Endothelial cell of umbilical vein (primary cell): ENCODE measurements around the gene PHKA2. TPM values are rescaled to one million over a fixed set of nuclear protein-coding genes. Genes with fewer than 3 reads are reported as not detected.

Experiments
- BruUV-seq: library from RNA; stranded (reverse); fragments of 400-500 nt; replicated peaks from 2 replicates; lab custom pipeline; 2021; lab: Mats Ljungman, UMichigan
- CTCF ChIA-PET: fragments of 300-600, 350-600 bp; sonication (Branson Sonifier 250); formaldehyde crosslinking; loops from one replicate; lab custom pipeline; 2021; ENCODE audit warnings: antibody characterized with exemption, inconsistent platforms; lab: Charles Lee
- POLR2A ChIA-PET: fragments of 300-600, 350-600 bp; sonication (Branson Sonifier 250); formaldehyde crosslinking; loops from one replicate; lab custom pipeline; 2021; ENCODE audit warnings: antibody characterized with exemption, inconsistent platforms; lab: Charles Lee
- DNase-seq: peaks from one replicate; pipeline ENCODE4 v3.0.0-alpha.2; 2011; ENCODE audit warnings: low read depth, low spot score
- FAIRE-seq: peaks from 2 replicates; lab custom pipeline; 2011; peaks lifted over from hg19 to GRCh38; lab: Jason Lieb, UNC
- H2AFZ ChIP-seq: 2 replicates; pipeline ENCODE4 v1.6.0; 2012; ENCODE audit warnings: low read depth, low read length, control low read depth, inconsistent platforms
- H3K27ac ChIP-seq: 2 replicates; pipeline ENCODE4 v1.5.1; 2011; ENCODE audit warnings: low read depth, mild to moderate bottlenecking, control low read depth, low read length, moderate library complexity; ENCODE audit not compliant: insufficient read depth
- H3K27me3 ChIP-seq, 2 experiments: 2 replicates each; pipeline versions ENCODE4 v1.6.0 to v1.6.1; 2011; ENCODE audit warnings: low read length in 2 of 2, mixed read lengths in 1 of 2; ENCODE audit not compliant: control insufficient read depth in 2 of 2, insufficient read depth in 2 of 2
- H3K36me3 ChIP-seq, 2 experiments: 2 replicates in 1 of 2; 3 replicates in 1 of 2; pipeline ENCODE4 v1.5.1; 2011; ENCODE audit warnings: low read length in 2 of 2, mild to moderate bottlenecking in 1 of 2, moderate library complexity in 1 of 2; ENCODE audit not compliant: control insufficient read depth in 2 of 2, insufficient read depth in 2 of 2; ENCODE audit errors: extremely low read depth in 1 of 2
- H3K4me1 ChIP-seq: 3 replicates; pipeline ENCODE4 v1.5.1; 2011; ENCODE audit warnings: mild to moderate bottlenecking, low read length; ENCODE audit not compliant: control insufficient read depth, insufficient read depth; ENCODE audit errors: extremely low read depth
- H3K4me2 ChIP-seq: 2 replicates; pipeline ENCODE4 v1.6.1; 2011; ENCODE audit warnings: low read length, control low read depth, mixed read lengths; ENCODE audit not compliant: insufficient read depth
- H3K4me3 ChIP-seq, 3 experiments: fragments of 200-600 bp in 1 of 3; sonication (generic), shearing (Covaris generic) in 1 of 3; replicated peaks in 1 of 3; 2 replicates each; pipeline ENCODE4 v1.5.1; 2011 to 2016; ENCODE audit warnings: control low read depth in 3 of 3, low read length in 3 of 3, mild to moderate bottlenecking in 2 of 3, inconsistent platforms in 1 of 3, low read depth in 1 of 3, moderate library complexity in 1 of 3; ENCODE audit not compliant: insufficient read depth in 1 of 3
- H3K79me2 ChIP-seq: 2 replicates; pipeline ENCODE4 v1.6.0; 2012; ENCODE audit warnings: low read length, inconsistent platforms; ENCODE audit not compliant: control insufficient read depth, insufficient read depth
- H3K9ac ChIP-seq: replicated peaks from 2 replicates; pipeline ENCODE3; 2011; ENCODE audit warnings: low read length, control low read depth; ENCODE audit not compliant: insufficient read depth; ENCODE audit errors: extremely low read depth
- H3K9me1 ChIP-seq: replicated peaks from 3 replicates; pipeline ENCODE4 v1.6.0; 2011; ENCODE audit warnings: mild to moderate bottlenecking, low read length; ENCODE audit not compliant: control insufficient read depth, insufficient read depth; ENCODE audit errors: extremely low read depth
- H3K9me3 ChIP-seq: replicated peaks from 2 replicates; pipeline ENCODE4 v1.5.1; 2012; ENCODE audit warnings: low read length, inconsistent platforms; ENCODE audit not compliant: control insufficient read depth, insufficient read depth
- H4K20me1 ChIP-seq: replicated peaks from 2 replicates; pipeline ENCODE3; 2011; ENCODE audit warnings: mild to moderate bottlenecking, low read length; ENCODE audit not compliant: control insufficient read depth, insufficient read depth; ENCODE audit errors: extremely low read depth
- EZH2 ChIP-seq: IDR thresholded peaks from 2 replicates; pipeline ENCODE4 v1.6.1; 2012; ENCODE audit warnings: borderline replicate concordance, low read depth, mild to moderate bottlenecking, moderate library complexity, low read length, inconsistent platforms; ENCODE audit not compliant: severe bottlenecking
- GATA2 ChIP-seq: IDR thresholded peaks from 2 replicates; pipeline ENCODE4 v1.7.0; 2011; ENCODE audit warnings: low read depth, mild to moderate bottlenecking, moderate library complexity, mixed read lengths, low read length; ENCODE audit not compliant: insufficient read length, insufficient read depth
- MYC ChIP-seq: IDR thresholded peaks from one replicate; pipeline ENCODE4 v1.6.1; 2011; ENCODE audit warnings: mild to moderate bottlenecking, low read depth, low read length
- POLR2A ChIP-seq: IDR thresholded peaks from 2 replicates; pipeline ENCODE4 v1.6.1; 2012; ENCODE audit warnings: low read depth, mild to moderate bottlenecking, control low read depth, low read length
- POLR2AphosphoS5 ChIP-seq: IDR thresholded peaks from 2 replicates; pipeline ENCODE4 v1.6.1; 2012; ENCODE audit warnings: low read depth, mild to moderate bottlenecking, control low read depth, low read length, moderate library complexity; ENCODE audit not compliant: insufficient read depth
- dilution Hi-C: fragments of 300-500 bp; cut with MboI; formaldehyde crosslinking; loops from one replicate; pipeline ENCODE4 v1.15.0; 2019; ENCODE audit warnings: low sequenced_read_pairs; ENCODE audit not compliant: extremely low pct_ligation_motif_present
- intact Hi-C: fragments of 100-400 bp; cut with micrococcal nuclease; formaldehyde crosslinking; loops from one replicate; pipeline ENCODE4 v1.10.0; 2022
- polyA plus RNA-seq, 4 experiments: library from polyadenylated mRNA; depleted of rRNA in 3 of 4; stranded (reverse) in 3 of 4; unstranded in 1 of 4; fragments of >200 nt; gene quantifications; 2 replicates each; pipeline versions ENCODE4 v1.2.1 to v1.2.3, GENCODE V29; 2011 to 2012; ENCODE audit warnings: missing spikeins in 1 of 4
- total RNA-seq: library from RNA; stranded (reverse); gene quantifications from 2 replicates; pipeline ENCODE4 v1.2.3, GENCODE V29; 2021
- TF ChIP-seq, protein P1 (sequence below): IDR thresholded peaks from 2 replicates; pipeline ENCODE4 v1.6.1; 2011; ENCODE audit not compliant: insufficient read depth, insufficient read length
- TF ChIP-seq, protein P2 (sequence below), 2 donors: IDR thresholded peaks; 1 replicate in 1 of 2; 2 replicates in 1 of 2; pipeline ENCODE4 v1.5.1; 2011; ENCODE audit warnings: low read length in 2 of 2, mild to moderate bottlenecking in 2 of 2, moderate library complexity in 2 of 2, control low read depth in 1 of 2, inconsistent platforms in 1 of 2, low read depth in 1 of 2; ENCODE audit not compliant: insufficient read depth in 1 of 2; ENCODE audit errors: extremely low read depth in 1 of 2

PHKA2 gene
- total and polyA plus RNA-seq, 2 donors (not counting 3 experiments of a cell fraction or from before 2014, with no cell fraction given), result 16.7 to 17.1 TPM

DNA sequence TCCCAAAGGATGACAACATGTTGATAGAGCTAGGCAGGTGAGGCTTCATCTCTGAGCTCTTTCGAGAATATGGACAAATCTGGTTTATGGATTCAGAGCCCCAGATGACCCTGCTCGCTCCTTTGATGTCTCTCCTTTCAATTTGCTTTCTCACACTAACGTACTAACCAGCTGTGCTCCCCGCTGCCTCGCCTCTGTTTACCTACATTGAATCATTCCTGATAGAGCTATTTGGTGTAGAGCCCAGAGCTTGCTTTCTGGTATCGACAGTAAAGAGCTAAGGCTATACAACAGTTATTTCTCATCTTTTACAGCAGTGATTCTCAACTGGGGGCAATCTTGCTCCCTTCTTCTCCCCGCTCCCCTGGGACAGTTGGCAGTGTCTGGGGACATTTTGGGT is 8.9 kb upstream of the PHKA2 start:
- no peaks in the 10 kb centered on the region for H4K20me1 ChIP-seq
- no peak for TF ChIP-seq MYC
- CTCF ChIA-PET, result interaction anchor here (0.7 to 1.2 kb wide), 2 partner anchors 47 to 341 kb away, joined by 3 read pairs; no protein-coding TSS in a partner anchor
- H3K79me2 ChIP-seq, result no peaks in the 10 kb centered on the region
- H3K9me3 ChIP-seq, result no peaks in the 10 kb centered on the region
- H3K36me3 ChIP-seq, result no peaks in the 10 kb centered on the region
- no peaks in the 10 kb centered on the region for H3K9me1 ChIP-seq
- no peak overlapping the region for H2AFZ ChIP-seq
- dilution Hi-C loops, result no loop called here
- no peak overlapping the region for H3K27ac ChIP-seq
- POLR2A ChIA-PET, result no interaction called here
- no peaks in the 10 kb centered on the region for H3K27me3 ChIP-seq
- no peak overlapping the region for H3K9ac ChIP-seq
- intact Hi-C loops, result no loop called here
- no peak for FAIRE-seq
- no TSS peak for BruUV-seq
- H3K4me1 ChIP-seq, result peaks cover 2% of the 10 kb centered on the region
- no peak for DNase-seq
- no peak overlapping the region for H3K4me3 ChIP-seq
- H3K4me2 ChIP-seq, result no peak overlapping the region

DNA sequence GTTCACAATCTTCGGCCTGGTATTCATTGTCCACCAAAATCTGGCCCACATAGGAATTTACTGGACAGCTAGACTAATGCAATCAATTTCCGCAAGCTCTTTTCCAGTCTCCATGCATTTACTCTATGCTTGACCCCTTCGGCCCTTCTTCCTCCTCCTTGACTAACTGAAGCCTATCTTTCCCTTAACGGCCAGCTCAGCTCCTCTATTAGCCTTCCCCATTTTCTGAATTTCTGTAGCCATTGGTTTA is 1.2 kb upstream of the PHKA2 start:
- H2AFZ ChIP-seq, result peak overlapping the region; percentile 94
- H3K36me3 ChIP-seq, result no peaks in the 10 kb centered on the region
- H3K4me2 ChIP-seq, result peak overlapping the region; percentile 91
- H3K27me3 ChIP-seq, result no peaks in the 10 kb centered on the region
- no peaks in the 10 kb centered on the region for H3K9me1 ChIP-seq
- no peaks in the 10 kb centered on the region for H3K9me3 ChIP-seq
- ChIA-PET POLR2A (no interaction called here), CTCF (interaction anchor here (1.0 to 1.5 kb wide), 4 partner anchors 9 to 575 kb away, joined by 3 to 4 read pairs (median 4); no protein-coding TSS in a partner anchor)
- dilution Hi-C loops (no loop called here), intact Hi-C loops (no loop called here)
- H3K4me3 ChIP-seq, result peak overlapping the region; percentile 61 to 84 (median 84)
- TF ChIP-seq POLR2A, result no peak
- TF ChIP-seq POLR2AphosphoS5, result no peak
- TF ChIP-seq, protein P1, sequence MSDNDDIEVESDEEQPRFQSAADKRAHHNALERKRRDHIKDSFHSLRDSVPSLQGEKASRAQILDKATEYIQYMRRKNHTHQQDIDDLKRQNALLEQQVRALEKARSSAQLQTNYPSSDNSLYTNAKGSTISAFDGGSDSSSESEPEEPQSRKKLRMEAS, result no peak
- TF ChIP-seq MYC, result no peak
- TF ChIP-seq, protein P2, sequence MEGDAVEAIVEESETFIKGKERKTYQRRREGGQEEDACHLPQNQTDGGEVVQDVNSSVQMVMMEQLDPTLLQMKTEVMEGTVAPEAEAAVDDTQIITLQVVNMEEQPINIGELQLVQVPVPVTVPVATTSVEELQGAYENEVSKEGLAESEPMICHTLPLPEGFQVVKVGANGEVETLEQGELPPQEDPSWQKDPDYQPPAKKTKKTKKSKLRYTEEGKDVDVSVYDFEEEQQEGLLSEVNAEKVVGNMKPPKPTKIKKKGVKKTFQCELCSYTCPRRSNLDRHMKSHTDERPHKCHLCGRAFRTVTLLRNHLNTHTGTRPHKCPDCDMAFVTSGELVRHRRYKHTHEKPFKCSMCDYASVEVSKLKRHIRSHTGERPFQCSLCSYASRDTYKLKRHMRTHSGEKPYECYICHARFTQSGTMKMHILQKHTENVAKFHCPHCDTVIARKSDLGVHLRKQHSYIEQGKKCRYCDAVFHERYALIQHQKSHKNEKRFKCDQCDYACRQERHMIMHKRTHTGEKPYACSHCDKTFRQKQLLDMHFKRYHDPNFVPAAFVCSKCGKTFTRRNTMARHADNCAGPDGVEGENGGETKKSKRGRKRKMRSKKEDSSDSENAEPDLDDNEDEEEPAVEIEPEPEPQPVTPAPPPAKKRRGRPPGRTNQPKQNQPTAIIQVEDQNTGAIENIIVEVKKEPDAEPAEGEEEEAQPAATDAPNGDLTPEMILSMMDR (IDR thresholded peaks at IDR 0.05; ENCODE audit: extremely low read depth in 1 of 2, insufficient read depth in 1 of 2, low read depth in 1 of 2, low read length in 2 of 2), result no peak
- no peak for TF ChIP-seq EZH2
- TF ChIP-seq GATA2, result no peak
- H3K27ac ChIP-seq, result peak overlapping the region; percentile 75
- BruUV-seq, result no TSS peak
- peak overlapping the region; percentile 82 for H3K9ac ChIP-seq
- FAIRE-seq, result no peak
- H3K79me2 ChIP-seq, result no peaks in the 10 kb centered on the region
- H3K4me1 ChIP-seq, result peaks cover 16% of the 10 kb centered on the region
- no peak for DNase-seq
- no peaks in the 10 kb centered on the region for H4K20me1 ChIP-seq
